Subcutaneous abdominal adipose tissue (tissue), 5 donors: ENCODE measurements around the gene TRUB2.

ENCODE experiments used
- H3K27ac ChIP-seq: one replicate; pipeline ENCODE4 v1.7.0; 2013; ENCODE audit warnings: low read depth, mild to moderate bottlenecking, inconsistent platforms, low read length, moderate library complexity
- H3K27me3 ChIP-seq, 5 donors: one replicate each; pipeline ENCODE4 v1.7.0; 2013; ENCODE audit warnings: low read length in 5 of 5, inconsistent platforms in 1 of 5; ENCODE audit not compliant: control insufficient read depth in 5 of 5, insufficient read depth in 4 of 5
- H3K36me3 ChIP-seq, 5 donors: one replicate each; pipeline ENCODE4 v1.7.0; 2013; ENCODE audit warnings: low read length in 5 of 5; ENCODE audit not compliant: control insufficient read depth in 5 of 5, insufficient read depth in 5 of 5
- H3K4me1 ChIP-seq, 5 donors: one replicate each; pipeline ENCODE4 v1.7.0; 2013; ENCODE audit warnings: low read length in 5 of 5, mild to moderate bottlenecking in 3 of 5, moderate library complexity in 1 of 5; ENCODE audit not compliant: control insufficient read depth in 5 of 5, insufficient read depth in 5 of 5
- H3K4me3 ChIP-seq, 5 donors: one replicate each; pipeline ENCODE4 v1.7.0; 2013; ENCODE audit warnings: low read length in 5 of 5, low read depth in 1 of 5
- H3K9ac ChIP-seq, 5 donors: one replicate each; pipeline ENCODE4 v1.7.0; 2013; ENCODE audit warnings: low read length in 5 of 5, mild to moderate bottlenecking in 4 of 5, moderate library complexity in 3 of 5
- H3K9me3 ChIP-seq, 5 donors: one replicate each; pipeline ENCODE4 v1.7.0; 2013; ENCODE audit warnings: low read length in 5 of 5; ENCODE audit not compliant: control insufficient read depth in 5 of 5
- donor health status: healthy.
- donor health status: healthy.
- donor health status: healthy.
- donor health status: healthy.
- donor health status: healthy.

Gene TRUB2

DNA sequence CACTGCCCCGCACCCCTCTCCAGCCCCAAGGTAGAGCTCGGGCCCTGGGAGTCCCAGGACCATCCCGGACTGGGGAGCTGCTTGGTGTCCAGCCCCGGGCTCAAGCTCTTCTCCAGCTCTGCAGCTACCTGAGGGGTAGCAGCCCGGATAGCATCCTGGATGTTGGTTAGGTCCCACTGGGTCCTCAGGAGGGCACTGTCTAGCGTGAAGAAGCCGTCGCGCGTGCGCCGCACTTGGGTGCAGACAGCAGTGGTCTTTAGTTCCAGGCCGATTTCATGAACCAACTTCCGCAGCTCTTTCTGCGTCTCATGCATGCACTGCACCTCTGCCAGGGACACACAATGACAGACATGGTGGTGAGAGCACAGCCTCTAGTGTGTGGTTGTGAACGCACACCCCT is 12.7 kb downstream of the TRUB2 start:
- Histone ChIP-seq H3K4me1 (no peaks in the 10 kb centered on the region), H3K27ac (no peak overlapping the region), H3K4me3 (no peak overlapping the region), H3K9ac (no peak overlapping the region), H3K36me3 (peaks cover 0 to 49% (median 38%) of the 10 kb centered on the region in 5 donors), H3K9me3 (no peaks in the 10 kb centered on the region), H3K27me3 (no peaks in the 10 kb centered on the region)

DNA sequence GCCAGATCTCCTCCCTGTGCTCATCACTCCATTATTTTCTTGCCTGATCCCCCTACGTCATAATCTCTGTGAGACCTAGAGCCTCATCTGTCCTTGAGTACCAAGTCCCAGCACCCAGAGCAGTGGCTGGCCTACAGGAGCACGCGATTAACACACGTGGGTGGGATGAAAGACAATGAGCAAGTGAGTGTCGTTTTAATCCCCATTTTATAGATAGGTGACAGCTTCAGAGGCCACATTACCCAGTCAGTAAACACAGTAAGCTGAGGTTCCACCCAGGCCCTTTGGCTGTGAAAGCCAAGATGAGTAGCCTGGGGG is 17.3 kb downstream of the TRUB2 start:
- H3K27ac ChIP-seq = no peak overlapping the region
- H3K27me3 ChIP-seq = no peaks in the 10 kb centered on the region
- H3K36me3 ChIP-seq = peaks cover 0 to 18% (median 12%) of the 10 kb centered on the region in 5 donors

GRCh38 chr9:128304136-128304970 is 17.9 kb downstream of the TRUB2 start:
- H3K9me3 ChIP-seq = no peaks in the 10 kb centered on the region
- no peak overlapping the region for H3K4me3 ChIP-seq
- H3K4me1 ChIP-seq = no peaks in the 10 kb centered on the region
- H3K9ac ChIP-seq = no peak overlapping the region
- no peak overlapping the region for H3K27ac ChIP-seq
- no peaks in the 10 kb centered on the region for H3K27me3 ChIP-seq
- peaks cover 0 to 12% (median 6%) of the 10 kb centered on the region in 5 donors for H3K36me3 ChIP-seq

More for the DNA sequence above, 17.3 kb downstream of the TRUB2 start:
- Histone ChIP-seq H3K4me3 (no peak overlapping the region), H3K4me1 (no peaks in the 10 kb centered on the region), H3K9ac (no peak overlapping the region), H3K9me3 (no peaks in the 10 kb centered on the region)

- H3K36me3 ChIP-seq = peaks cover 0 to 3% (median 0%) of the 10 kb centered on the region in 5 donors
- peaks cover 0 to 4% (median 0%) of the 10 kb centered on the region in 5 donors for H3K4me1 ChIP-seq
- H3K27me3 ChIP-seq = no peaks in the 10 kb centered on the region
- no peak overlapping the region for H3K27ac ChIP-seq
- H3K9me3 ChIP-seq = no peaks in the 10 kb centered on the region
- no peak overlapping the region for H3K4me3 ChIP-seq
- H3K9ac ChIP-seq = no peak overlapping the region
These were observed 23.4 kb downstream of the TRUB2 start for GRCh38 chr9:128298535-128299482.

GRCh38 chr9:128297221-128297773 is 24.9 kb downstream of the TRUB2 start:
- Histone ChIP-seq H3K9ac (no peak overlapping the region), H3K36me3 (peaks cover 0 to 3% (median 0%) of the 10 kb centered on the region in 5 donors), H3K27ac (no peak overlapping the region), H3K4me1 (peaks cover 0 to 4% (median 0%) of the 10 kb centered on the region in 5 donors), H3K27me3 (no peaks in the 10 kb centered on the region), H3K4me3 (no peak overlapping the region), H3K9me3 (no peaks in the 10 kb centered on the region)

DNA sequence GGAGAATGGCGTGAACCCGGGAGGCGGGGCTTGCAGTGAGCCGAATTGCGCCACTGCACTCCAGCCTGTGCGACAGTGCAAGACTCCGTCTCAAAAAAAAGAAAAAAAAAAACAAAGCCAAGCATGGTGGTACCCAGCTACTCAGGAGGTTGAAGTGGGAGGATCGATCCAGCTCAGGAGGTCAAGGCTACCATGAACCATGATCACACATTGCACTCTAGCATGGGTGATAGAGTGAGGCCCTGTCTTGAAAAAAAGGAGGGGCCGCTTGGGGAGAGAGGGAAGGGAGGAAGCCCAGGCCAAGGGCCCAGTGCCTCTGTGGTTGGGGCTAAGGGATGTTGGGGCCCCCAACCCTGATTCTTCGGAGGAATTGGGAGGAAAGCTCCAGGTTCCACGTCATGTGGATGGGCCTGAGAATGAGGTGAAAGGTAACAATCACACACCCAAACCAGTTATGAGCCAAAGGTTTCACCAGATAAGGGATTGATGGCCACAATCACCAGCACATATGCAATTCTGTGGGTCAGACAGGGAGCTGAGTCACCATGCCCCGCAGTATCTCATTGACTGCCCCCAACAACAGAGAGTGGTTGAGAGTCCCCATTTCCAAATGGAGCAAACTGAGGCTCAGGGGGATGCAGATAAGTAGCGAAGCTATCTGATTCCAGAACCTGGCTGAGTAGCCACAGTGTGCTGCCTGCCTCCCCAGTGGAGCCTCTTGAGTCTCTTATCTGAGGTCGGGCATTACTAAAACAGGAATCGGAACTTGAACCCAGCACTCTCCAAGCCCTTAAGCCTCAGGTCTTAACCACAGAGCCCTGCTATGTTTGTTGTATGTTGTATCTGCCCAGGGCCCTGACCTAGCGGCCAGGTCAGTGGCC is 25.7 kb downstream of the TRUB2 start:
- H3K27ac ChIP-seq = no peak overlapping the region
- H3K9me3 ChIP-seq = no peaks in the 10 kb centered on the region
- no peaks in the 10 kb centered on the region for H3K27me3 ChIP-seq
- no peak overlapping the region for H3K9ac ChIP-seq
- peaks cover 0 to 3% (median 0%) of the 10 kb centered on the region in 5 donors for H3K36me3 ChIP-seq
- H3K4me3 ChIP-seq = no peak overlapping the region
- peaks cover 0 to 4% (median 0%) of the 10 kb centered on the region in 5 donors for H3K4me1 ChIP-seq

DNA sequence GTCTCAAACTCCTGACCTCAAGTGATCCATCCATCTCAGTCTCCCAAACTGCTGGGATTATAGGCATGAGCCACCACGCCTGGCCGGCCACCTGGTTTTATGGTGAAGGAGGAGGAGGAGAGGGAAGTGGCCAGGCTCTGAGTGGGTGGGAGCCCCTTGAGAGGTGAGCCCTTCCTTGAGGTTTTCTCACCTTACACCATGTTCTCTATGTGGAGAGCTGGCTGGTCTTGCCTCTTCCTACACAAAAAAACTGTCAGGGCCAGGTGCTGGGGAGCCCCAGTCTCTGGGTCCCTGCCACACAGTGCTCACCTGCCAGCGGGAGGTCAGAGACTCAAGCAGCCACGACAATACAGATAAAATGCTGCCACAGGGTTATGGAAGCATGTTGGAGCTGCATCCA is 28.1 kb downstream of the TRUB2 start:
- peaks cover 0 to 4% (median 0%) of the 10 kb centered on the region in 5 donors for H3K4me1 ChIP-seq
- peaks cover 0 to 3% (median under 1%) of the 10 kb centered on the region in 5 donors for H3K36me3 ChIP-seq
- no peak overlapping the region for H3K4me3 ChIP-seq
- H3K9me3 ChIP-seq = no peaks in the 10 kb centered on the region
- H3K27ac ChIP-seq = no peak overlapping the region
- H3K27me3 ChIP-seq = no peaks in the 10 kb centered on the region
- no peak overlapping the region for H3K9ac ChIP-seq

- peaks cover 0 to 13% (median 11%) of the 10 kb centered on the region in 5 donors for H3K36me3 ChIP-seq
- peaks cover 0 to 4% (median 0%) of the 10 kb centered on the region in 5 donors for H3K4me1 ChIP-seq
- no peak overlapping the region for H3K4me3 ChIP-seq
- no peak overlapping the region for H3K27ac ChIP-seq
- no peaks in the 10 kb centered on the region for H3K9me3 ChIP-seq
- no peak overlapping the region for H3K9ac ChIP-seq
- no peaks in the 10 kb centered on the region for H3K27me3 ChIP-seq
These were observed 29.2 kb downstream of the TRUB2 start for GRCh38 chr9:128293091-128293490.

DNA sequence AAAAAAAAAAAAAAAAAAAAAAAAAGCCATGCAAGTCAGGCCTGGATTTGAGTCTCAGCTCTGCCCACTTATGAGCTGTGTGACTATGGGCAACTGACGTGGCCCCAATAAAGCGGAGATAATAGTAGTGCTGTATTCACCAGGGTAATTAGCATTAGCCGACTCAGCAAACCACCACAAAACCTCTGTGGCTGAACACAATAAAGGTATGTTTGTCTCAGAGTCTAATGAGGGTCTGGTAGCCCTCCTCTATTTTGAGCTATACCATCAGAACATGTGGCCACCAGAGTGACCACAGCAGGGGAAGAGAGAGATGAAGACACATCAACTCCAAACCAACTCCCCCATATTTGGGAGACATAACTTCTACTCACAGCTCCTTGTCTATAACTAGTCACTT is 30.2 kb downstream of the TRUB2 start:
- H3K27ac ChIP-seq = no peak overlapping the region
- no peaks in the 10 kb centered on the region for H3K27me3 ChIP-seq
- no peak overlapping the region for H3K9ac ChIP-seq
- peaks cover 0 to 15% (median 14%) of the 10 kb centered on the region in 5 donors for H3K36me3 ChIP-seq
- H3K9me3 ChIP-seq = no peaks in the 10 kb centered on the region
- H3K4me1 ChIP-seq = peaks cover 0 to 4% (median 0%) of the 10 kb centered on the region in 5 donors
- H3K4me3 ChIP-seq = no peak overlapping the region
